HG02840 (cell line): ENCODE measurements around the gene KDM2B.
"Not testable (repeated sequence)": the region's sequence is repeated elsewhere in the genome, so short reads cannot be mapped to it uniquely, and the experiment has no call there.

Experiments used
- ATAC-seq: cut with Tn5 transposase; IDR thresholded peaks from one replicate; pipeline ENCODE4 v1.9.1; 2021; ENCODE audit warnings: mild to moderate bottlenecking, moderate library complexity, moderate number of reproducible peaks; ENCODE audit not compliant: unreplicated experiment, low FRiP score

The KDM2B gene

GRCh38 chr12:121400332-121401139, 180.3 kb downstream of the KDM2B start:
- peak; percentile 35 for ATAC-seq

GRCh38 chr12:121399391-121400331, 181.2 kb downstream of the KDM2B start, which contains the start of gene RNF34:
Gene RNF34, plus strand, starts transcription at chr12:121400118. Its CDS starts 95 bp downstream, at chr12:121400213.
- peak; percentile 91 for ATAC-seq

GRCh38 chr12:121398355-121398754, 182.5 kb downstream of the KDM2B start:
- ATAC-seq = no peak

- ATAC-seq = no peak
These were observed 183.3 kb downstream of the KDM2B start for GRCh38 chr12:121397521-121397920.

GRCh38 chr12:121392325-121392716, 188.5 kb downstream of the KDM2B start:
- no peak for ATAC-seq

- no peak for ATAC-seq
These were observed 189.1 kb downstream of the KDM2B start for GRCh38 chr12:121391619-121392324.

- ATAC-seq = no peak
These were observed 190.0 kb downstream of the KDM2B start for GRCh38 chr12:121390856-121391255.

DNA sequence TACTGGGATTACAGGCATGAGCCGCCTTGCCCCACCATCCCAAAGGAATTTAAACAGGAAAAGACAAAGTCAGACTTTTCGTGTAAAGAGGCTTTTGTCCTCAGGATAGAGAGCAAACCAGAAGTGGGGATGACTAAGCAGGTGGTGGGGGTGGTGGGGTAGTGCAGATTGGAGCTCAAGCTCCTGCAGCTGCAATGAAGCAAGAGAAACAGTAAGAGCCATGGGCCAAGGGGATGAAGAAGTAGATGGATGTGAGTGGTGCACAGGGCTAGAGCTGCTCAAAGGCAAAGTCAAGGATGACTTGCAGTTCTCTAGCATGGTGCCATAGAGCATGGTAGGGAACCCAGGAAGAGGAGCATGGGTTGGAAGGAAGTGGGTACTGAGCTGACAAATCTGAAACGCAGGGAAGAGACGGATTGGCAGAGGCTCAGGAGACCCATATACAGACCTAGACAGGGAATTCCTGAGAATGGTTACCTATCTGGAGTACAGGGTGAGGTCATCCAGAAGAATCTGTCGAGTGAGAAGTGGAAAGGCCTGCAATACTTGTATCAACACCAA, 192.3 kb downstream of the KDM2B start:
- no peak for ATAC-seq

GRCh38 chr12:121384891-121385290, 195.9 kb downstream of the KDM2B start:
- ATAC-seq = not testable (repeated sequence)

DNA sequence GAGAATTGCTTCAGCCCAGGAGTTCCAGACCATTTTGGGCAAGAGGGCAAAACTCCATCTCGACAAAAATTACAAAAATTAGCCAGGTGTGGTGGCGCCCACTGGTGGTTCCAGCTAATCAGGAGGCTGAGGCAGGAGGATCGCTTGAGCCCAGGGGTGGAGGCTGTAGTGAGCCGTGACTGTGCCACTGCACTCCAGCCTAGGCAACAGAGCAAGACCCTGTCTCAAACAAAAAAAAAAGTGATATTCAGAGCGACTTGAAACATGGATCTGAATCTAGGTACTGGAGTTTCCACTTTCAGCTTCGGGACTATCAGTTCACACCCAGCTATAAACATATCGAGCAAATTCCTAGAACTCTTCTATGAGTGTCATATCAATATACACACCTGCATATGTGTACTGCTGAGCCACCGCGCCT, 197.2 kb downstream of the KDM2B start:
- no peak for ATAC-seq

DNA sequence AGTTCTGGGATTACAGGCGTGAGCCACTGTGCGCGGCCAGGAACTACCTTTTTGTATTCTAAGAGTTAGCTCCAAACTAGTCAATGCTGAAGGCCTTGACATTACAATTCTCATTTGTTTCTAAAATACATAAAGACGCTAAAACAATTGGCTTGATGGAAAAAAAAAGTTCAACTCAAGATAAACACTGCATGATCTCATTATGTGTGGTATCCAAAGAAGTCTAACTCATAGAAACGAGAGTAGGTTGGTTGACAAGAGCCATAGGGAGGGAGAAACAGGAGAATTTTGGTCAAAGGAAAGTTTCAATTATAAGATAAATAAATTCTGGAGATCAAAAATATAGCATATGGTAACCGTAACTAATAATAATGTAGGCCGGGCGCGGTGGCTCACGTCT, 200.9 kb downstream of the KDM2B start:
- ATAC-seq = no peak
